ENCODE measurements around the gene SNX9. TPM values are rescaled to one million over a fixed set of nuclear protein-coding genes. Genes with fewer than 3 reads are reported as not detected.

Gene SNX9
- total RNA-seq, 1 experiment from 2014 or later: 31.3 TPM

GRCh38 chr6:157884756-157885155 lies 61.7 kb downstream of the SNX9 start:
- no peaks in the 10 kb centered on the region for H3K9me3 Mint-ChIP-seq
- no CpG with 5 or more reads among the region's 2 CpGs for WGBS (ENCODE audit: extremely low coverage, insufficient read length, low lambda C conversion rate)
- no peak overlapping the region for H3K14ac ChIP-seq (ENCODE audit: insufficient read depth, low read length)
- no peak overlapping the region for H4K8ac ChIP-seq (replicated peaks; ENCODE audit: insufficient read length, low read depth, low read length)
- no peak overlapping the region for H3K9ac ChIP-seq (ENCODE audit: extremely low read depth, insufficient read length, low read length)
- H2BK12ac ChIP-seq (ENCODE audit: insufficient read length, low read depth, low read length): no peak overlapping the region
- no peak overlapping the region for H2AK5ac ChIP-seq (ENCODE audit: insufficient read length, low read length)
- H3K23me2 ChIP-seq (ENCODE audit: insufficient read length, low read depth, low read length, poor library complexity, severe bottlenecking): no peaks in the 10 kb centered on the region
- DNase-seq: no peak
- H3K56ac ChIP-seq (ENCODE audit: insufficient read length, low read depth, low read length): no peak overlapping the region
- no peaks in the 10 kb centered on the region for H3K27me3 ChIP-seq (ENCODE audit: insufficient read depth, low read length)
- H3K36me3 Mint-ChIP-seq (ENCODE audit: insufficient read depth in 1 of 3, low read depth in 3 of 3): peaks cover 24 to 49% (median 25%) of the 10 kb centered on the region in 3 experiments; a peak in 6 of 7 replicates
- TF ChIP-seq CTCF (conservative IDR thresholded peaks at IDR 0.05): no peak
- no peaks in the 10 kb centered on the region for H3K27me3 Mint-ChIP-seq (ENCODE audit: low read depth)
- no peak overlapping the region for H3K23ac ChIP-seq (ENCODE audit: insufficient read length, low read depth, low read length)
- H4K20me1 ChIP-seq (ENCODE audit: control insufficient read depth, insufficient read depth, insufficient read length): no peaks in the 10 kb centered on the region
- no peak overlapping the region for H4K91ac ChIP-seq (ENCODE audit: insufficient read length, low read depth, low read length)
- H3K27ac Mint-ChIP-seq: no peak overlapping the region
- H2BK120ac ChIP-seq (ENCODE audit: low read depth, low read length, poor library complexity, severe bottlenecking): no peak overlapping the region
- no peak overlapping the region for H2BK5ac ChIP-seq (ENCODE audit: insufficient read length, low read length)
- H3K4me2 ChIP-seq (ENCODE audit: insufficient read depth, insufficient read length, low read length): no peak overlapping the region
- H4K5ac ChIP-seq (ENCODE audit: insufficient read length, low read depth, low read length): no peak overlapping the region
- H3K79me2 ChIP-seq (ENCODE audit: insufficient read depth, low read length): no peaks in the 10 kb centered on the region
- H3K4me1 Mint-ChIP-seq: peaks cover 9 to 10% of the 10 kb centered on the region in 2 experiments
- H3K27ac ChIP-seq (ENCODE audit: insufficient read length, low read depth, low read length): no peak overlapping the region
- H3K9me3 ChIP-seq (ENCODE audit: control insufficient read depth, low read depth, low read length): no peaks in the 10 kb centered on the region
- no peak overlapping the region for H2AFZ ChIP-seq (ENCODE audit: low read length)
- no peak overlapping the region for H3K4me3 Mint-ChIP-seq
- no peak overlapping the region for H3T11ph ChIP-seq (ENCODE audit: low read length)
- no peaks in the 10 kb centered on the region for H3K79me1 ChIP-seq (ENCODE audit: insufficient read depth, low read depth, low read length, poor library complexity, severe bottlenecking)
- H3K4ac ChIP-seq (ENCODE audit: low read depth, low read length): no peak overlapping the region
- no peak overlapping the region for H2BK15ac ChIP-seq (ENCODE audit: low read depth, low read length)
- no peak overlapping the region for H3K18ac ChIP-seq (ENCODE audit: insufficient read length, low read depth, low read length)
- no peak overlapping the region for H2BK20ac ChIP-seq (ENCODE audit: low read depth, low read length, poor library complexity, severe bottlenecking)
- H3K4me1 ChIP-seq (ENCODE audit: insufficient read depth, low read length): no peaks in the 10 kb centered on the region; the same call in 1 of the 2 replicates

All from H9 (cell line).